HepG2 (cell line): ENCODE results near the gene HEXD. TPM values are rescaled to one million over a fixed set of nuclear protein-coding genes. Genes with fewer than 3 reads are reported as not detected.
A peak's percentile ranks its signal among the peaks of the same experiment; 100 is the strongest.

Experiments
- KDM3A ChIP-seq: IDR thresholded peaks from 2 replicates; pipeline ENCODE4 v1.6.1; 2018; ENCODE audit warnings: low read depth, missing compliant biosample characterization
- NFYC ChIP-seq: IDR thresholded peaks from 2 replicates; pipeline ENCODE4 v1.6.1; 2016; ENCODE audit warnings: missing genetic modification reagents, missing compliant biosample characterization
- PBX3 ChIP-seq: sonication (generic); formaldehyde crosslinking; IDR thresholded peaks from 2 replicates; pipeline ENCODE4 v1.8.1; 2023; ENCODE audit warnings: missing genetic modification reagents, inconsistent platforms, borderline replicate concordance
- PLSCR1 ChIP-seq: sonication (generic); formaldehyde crosslinking; IDR thresholded peaks from 2 replicates; pipeline ENCODE4 v1.5.0; 2020; ENCODE audit warnings: missing genetic modification reagents, mild to moderate bottlenecking, borderline replicate concordance
- PRDM4 ChIP-seq: sonication (generic); formaldehyde crosslinking; IDR thresholded peaks from 2 replicates; pipeline ENCODE4 v1.9.0; 2021; ENCODE audit warnings: missing genetic modification reagents, borderline replicate concordance
- SATB2 ChIP-seq: sonication (generic); formaldehyde crosslinking; IDR thresholded peaks from 2 replicates; pipeline ENCODE4 v1.5.0; 2020; ENCODE audit warnings: missing genetic modification reagents
- SCMH1 ChIP-seq: sonication (generic); formaldehyde crosslinking; IDR thresholded peaks from 2 replicates; pipeline ENCODE4 v1.9.0; 2021; ENCODE audit warnings: missing genetic modification reagents, mild to moderate bottlenecking, borderline replicate concordance
- TARDBP ChIP-seq: sonication (generic); formaldehyde crosslinking; IDR thresholded peaks from 2 replicates; pipeline ENCODE4 v1.8.0; 2022; ENCODE audit warnings: mild to moderate bottlenecking, missing genetic modification reagents
- U2AF1 ChIP-seq: fragments of 200-400 bp; formaldehyde crosslinking; optimal IDR thresholded peaks from 2 replicates; pipeline ENCODE3; 2017; ENCODE audit warnings: mild to moderate bottlenecking, low read depth, low read length
- ZC3H13 ChIP-seq: sonication (generic); formaldehyde crosslinking; IDR thresholded peaks from 2 replicates; pipeline ENCODE4 v1.8.1; 2023; ENCODE audit warnings: mild to moderate bottlenecking, missing genetic modification reagents, moderate library complexity
- ZFP36L2 ChIP-seq: sonication (generic); formaldehyde crosslinking; IDR thresholded peaks from 2 replicates; pipeline ENCODE4 v1.4.0; 2020; ENCODE audit warnings: missing genetic modification reagents
- ZFY ChIP-seq: sonication (generic); formaldehyde crosslinking; IDR thresholded peaks from 2 replicates; pipeline ENCODE4 v1.4.0; 2020; ENCODE audit warnings: missing genetic modification reagents
- ZNF282 ChIP-seq: fragments of 450-650 bp; IDR thresholded peaks from 2 replicates; pipeline ENCODE4 v1.6.1; 2018; ENCODE audit not compliant: partially characterized antibody
- ZNF709 ChIP-seq: sonication (generic); formaldehyde crosslinking; IDR thresholded peaks from 2 replicates; pipeline ENCODE4 v1.5.0; 2020; ENCODE audit warnings: mild to moderate bottlenecking, missing genetic modification reagents
- polyA plus RNA-seq, 8 experiments: library from polyadenylated mRNA; depleted of rRNA in 3 of 8; stranded (reverse) in 7 of 8; unstranded in 1 of 8; fragments of >200 nt; fragmentation: Illumina TruSeq in 4 of 8; extraction: Trizol in 4 of 8; gene quantifications; 2 replicates each; pipeline versions ENCODE4 v1.2.1 to v1.2.3, GENCODE V29; 2011 to 2016; ENCODE audit warnings: low read depth in 4 of 8, missing spikeins in 1 of 8, mixed read lengths in 1 of 8; ENCODE audit not compliant: insufficient read depth in 1 of 8
- total RNA-seq, 5 experiments: library from RNA; depleted of rRNA; stranded (reverse); fragments of >200 nt; fragmentation: Illumina TruSeq; extraction: Trizol; gene quantifications; 2 replicates each; pipeline ENCODE4 v1.2.3, GENCODE V29; 2016; ENCODE audit warnings: low read depth in 1 of 5
- TF ChIP-seq, protein P1 (sequence below): sonication (generic); formaldehyde crosslinking; IDR thresholded peaks from one replicate; pipeline ENCODE4 v1.5.1; 2020; ENCODE audit warnings: mild to moderate bottlenecking, missing genetic modification reagents; ENCODE audit errors: not compliant biosample characterization

HEXD gene
- total and polyA plus RNA-seq, 2 of the 13 experiments (the other 11 are each of a cell fraction or from before 2014, with no cell fraction given): 22.3 to 41.8 TPM

DNA sequence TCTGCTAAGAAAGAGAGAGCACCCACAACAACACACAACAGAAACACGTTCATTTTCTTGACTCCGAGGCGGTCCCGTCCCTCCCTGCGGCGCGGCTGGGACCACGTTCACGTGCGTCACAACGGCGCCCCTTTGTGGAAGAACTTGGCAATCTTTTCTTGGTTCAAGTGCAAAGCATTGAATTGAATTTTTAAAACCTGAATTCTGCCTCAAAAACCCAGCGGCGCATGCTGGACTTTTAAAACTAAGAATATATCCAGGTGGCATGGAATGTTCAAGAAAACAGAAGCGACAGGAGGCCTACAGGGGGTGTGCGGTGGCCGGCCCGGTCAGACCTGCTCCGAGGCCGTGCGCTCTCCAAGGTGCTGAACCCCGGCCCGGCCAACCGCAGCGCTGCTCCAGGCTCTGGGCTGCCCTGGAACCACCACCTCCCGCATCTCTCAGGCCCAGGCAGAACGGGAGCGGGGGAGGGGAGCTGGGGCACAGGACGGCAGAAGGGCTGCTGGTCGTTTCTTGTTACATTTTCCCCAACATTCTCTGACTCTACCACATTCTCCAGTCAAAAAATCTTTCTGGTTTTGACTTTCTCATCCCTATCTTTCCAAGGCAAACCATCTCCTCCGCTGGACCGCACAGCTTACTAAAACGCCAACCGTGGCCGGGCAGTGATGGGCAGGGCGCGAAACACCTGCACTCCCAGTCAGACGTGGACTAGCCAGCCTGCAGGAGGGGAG is 3.4 kb upstream of the HEXD start (continued):
- TF ChIP-seq, protein P1, sequence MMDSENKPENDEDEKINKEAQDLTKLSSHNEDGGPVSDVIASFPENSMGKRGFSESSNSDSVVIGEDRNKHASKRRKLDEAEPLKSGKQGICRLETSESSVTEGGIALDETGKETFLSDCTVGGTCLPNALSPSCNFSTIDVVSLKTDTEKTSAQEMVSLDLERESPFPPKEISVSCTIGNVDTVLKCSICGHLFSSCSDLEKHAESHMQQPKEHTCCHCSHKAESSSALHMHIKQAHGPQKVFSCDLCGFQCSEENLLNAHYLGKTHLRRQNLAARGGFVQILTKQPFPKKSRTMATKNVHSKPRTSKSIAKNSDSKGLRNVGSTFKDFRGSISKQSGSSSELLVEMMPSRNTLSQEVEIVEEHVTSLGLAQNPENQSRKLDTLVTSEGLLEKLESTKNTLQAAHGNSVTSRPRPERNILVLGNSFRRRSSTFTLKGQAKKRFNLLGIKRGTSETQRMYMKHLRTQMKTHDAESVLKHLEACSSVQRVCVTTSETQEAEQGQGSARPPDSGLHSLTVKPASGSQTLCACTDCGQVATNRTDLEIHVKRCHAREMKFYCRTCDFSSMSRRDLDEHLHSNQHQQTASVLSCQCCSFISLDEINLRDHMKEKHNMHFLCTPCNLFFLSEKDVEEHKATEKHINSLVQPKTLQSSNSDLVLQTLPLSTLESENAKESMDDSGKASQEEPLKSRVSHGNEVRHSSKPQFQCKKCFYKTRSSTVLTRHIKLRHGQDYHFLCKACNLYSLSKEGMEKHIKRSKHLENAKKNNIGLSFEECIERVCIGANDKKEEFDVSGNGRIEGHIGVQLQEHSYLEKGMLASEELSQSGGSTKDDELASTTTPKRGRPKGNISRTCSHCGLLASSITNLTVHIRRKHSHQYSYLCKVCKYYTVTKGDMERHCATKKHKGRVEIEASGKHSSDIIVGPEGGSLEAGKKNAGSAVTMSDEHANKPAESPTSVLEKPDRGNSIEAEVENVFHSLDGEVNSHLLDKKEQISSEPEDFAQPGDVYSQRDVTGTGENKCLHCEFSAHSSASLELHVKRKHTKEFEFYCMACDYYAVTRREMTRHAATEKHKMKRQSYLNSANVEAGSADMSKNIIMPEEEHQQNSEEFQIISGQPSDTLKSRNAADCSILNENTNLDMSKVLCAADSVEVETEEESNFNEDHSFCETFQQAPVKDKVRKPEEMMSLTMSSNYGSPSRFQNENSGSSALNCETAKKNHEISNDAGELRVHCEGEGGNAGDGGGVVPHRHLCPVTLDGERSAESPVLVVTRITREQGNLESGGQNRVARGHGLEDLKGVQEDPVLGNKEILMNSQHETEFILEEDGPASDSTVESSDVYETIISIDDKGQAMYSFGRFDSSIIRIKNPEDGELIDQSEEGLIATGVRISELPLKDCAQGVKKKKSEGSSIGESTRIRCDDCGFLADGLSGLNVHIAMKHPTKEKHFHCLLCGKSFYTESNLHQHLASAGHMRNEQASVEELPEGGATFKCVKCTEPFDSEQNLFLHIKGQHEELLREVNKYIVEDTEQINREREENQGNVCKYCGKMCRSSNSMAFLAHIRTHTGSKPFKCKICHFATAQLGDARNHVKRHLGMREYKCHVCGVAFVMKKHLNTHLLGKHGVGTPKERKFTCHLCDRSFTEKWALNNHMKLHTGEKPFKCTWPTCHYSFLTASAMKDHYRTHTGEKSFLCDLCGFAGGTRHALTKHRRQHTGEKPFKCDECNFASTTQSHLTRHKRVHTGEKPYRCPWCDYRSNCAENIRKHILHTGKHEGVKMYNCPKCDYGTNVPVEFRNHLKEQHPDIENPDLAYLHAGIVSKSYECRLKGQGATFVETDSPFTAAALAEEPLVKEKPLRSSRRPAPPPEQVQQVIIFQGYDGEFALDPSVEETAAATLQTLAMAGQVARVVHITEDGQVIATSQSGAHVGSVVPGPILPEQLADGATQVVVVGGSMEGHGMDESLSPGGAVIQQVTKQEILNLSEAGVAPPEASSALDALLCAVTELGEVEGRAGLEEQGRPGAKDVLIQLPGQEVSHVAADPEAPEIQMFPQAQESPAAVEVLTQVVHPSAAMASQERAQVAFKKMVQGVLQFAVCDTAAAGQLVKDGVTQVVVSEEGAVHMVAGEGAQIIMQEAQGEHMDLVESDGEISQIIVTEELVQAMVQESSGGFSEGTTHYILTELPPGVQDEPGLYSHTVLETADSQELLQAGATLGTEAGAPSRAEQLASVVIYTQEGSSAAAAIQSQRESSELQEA (CRISPR knock-in tag): peak; percentile 91
- 0 out of 2 replicates have a peak, but pooled peaks have one; percentile 66 for TF ChIP-seq TARDBP
- no peak for TF ChIP-seq U2AF1
- peak; percentile 98 for TF ChIP-seq SATB2 (CRISPR knock-in tag)
- peak; percentile 91; the same call in 1 of the 2 replicates for TF ChIP-seq ZFP36L2 (CRISPR knock-in tag)
- TF ChIP-seq ZFY (CRISPR knock-in tag): peak; percentile 69
- no peak for TF ChIP-seq ZNF282
- TF ChIP-seq ZNF709 (CRISPR knock-in tag): no peak; the same call in 1 of the 2 replicates
- peak; percentile 94; the same call in 1 of the 2 replicates for TF ChIP-seq PLSCR1
- peak; percentile 52; the same call in 1 of the 2 replicates for TF ChIP-seq ZC3H13 (CRISPR knock-in tag)
- no peak for TF ChIP-seq NFYC (CRISPR knock-in tag)
- TF ChIP-seq PRDM4 (CRISPR knock-in tag): peak; percentile 95
- TF ChIP-seq SCMH1: 0 out of 2 replicates have a peak, but pooled peaks have one; percentile 36
- peak; percentile 94 for TF ChIP-seq PBX3
- TF ChIP-seq KDM3A (CRISPR knock-in tag): peak; percentile 79
